Activated naive CD4-positive, alpha-beta T cell treated with Interleukin-2 at 50 U/mL for 16 hours (primary cell): ENCODE data around the gene IL23A.

Experiments
- DNase-seq: peaks from one replicate; pipeline ENCODE4 v3.0.0-alpha.2; 2020

Gene IL23A

DNA sequence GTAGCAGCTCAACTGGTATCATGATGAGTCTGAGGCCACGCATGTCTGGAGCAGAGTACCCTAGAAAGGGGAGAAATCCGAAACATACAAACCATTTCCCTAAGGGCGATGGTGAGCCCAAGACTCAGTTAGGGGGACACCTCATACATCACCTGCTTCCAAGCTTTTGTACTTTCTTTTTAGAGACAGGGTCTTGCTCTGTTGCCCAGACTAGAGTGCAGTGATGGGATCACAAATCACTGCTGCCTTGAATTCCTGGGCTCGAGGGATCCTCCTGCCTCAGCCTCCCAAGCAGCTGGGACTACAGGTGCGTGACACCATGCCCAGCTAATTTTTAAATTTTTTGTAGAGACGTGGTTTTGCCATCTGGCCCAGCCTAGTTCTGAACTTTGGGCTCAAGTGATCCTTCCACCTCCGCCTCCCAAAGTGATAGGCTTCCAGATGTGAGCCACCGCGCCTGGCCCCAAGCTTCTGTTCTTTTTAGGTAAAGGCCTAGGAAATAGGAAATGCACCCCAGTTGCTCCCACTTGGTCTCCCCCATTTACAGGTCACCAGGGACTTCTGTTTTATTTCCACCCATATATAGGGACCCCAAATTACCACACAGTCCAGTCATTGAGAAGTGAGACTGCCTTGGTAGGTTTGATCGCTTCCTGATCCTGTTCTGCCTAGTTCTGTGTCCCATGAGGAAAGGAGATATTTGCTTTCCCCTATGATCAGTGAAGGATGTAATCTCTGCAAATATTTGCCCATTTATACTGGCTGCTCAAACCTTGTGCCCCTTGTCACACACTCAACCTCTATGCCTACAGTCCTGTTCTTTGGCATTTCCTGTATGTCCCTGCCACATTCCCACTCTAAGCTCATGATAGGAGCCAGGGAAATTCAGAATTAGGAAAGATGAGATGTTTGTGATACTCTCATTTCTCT is 23.7 kb downstream of the IL23A start, which contains the start of gene APOF:
APOF (minus strand) TSS at position 728 of the 930 bp plus-strand sequence; CDS start at position 616, 112 bp downstream.
- DNase-seq, result no peak

DNA sequence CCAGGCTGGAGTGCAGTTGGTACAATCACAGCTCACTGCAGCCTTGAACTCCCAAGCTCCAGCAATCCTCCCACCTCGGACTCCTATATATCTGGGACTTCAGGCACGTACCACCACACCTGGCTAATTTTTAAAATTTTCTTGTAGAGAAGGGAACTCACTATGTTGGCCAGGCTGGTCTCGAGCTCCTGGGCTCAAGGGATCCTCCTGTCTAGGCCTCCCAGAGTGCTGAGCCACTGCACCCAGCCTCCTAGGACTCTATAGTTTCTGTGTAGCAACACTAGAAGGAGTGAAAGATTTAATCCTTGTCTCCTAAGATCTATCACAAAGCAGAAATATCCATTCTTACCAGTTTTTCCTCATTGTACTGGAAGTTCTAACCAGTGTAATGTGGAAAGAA is 28.3 kb downstream of the IL23A start:
- no peak for DNase-seq

DNA sequence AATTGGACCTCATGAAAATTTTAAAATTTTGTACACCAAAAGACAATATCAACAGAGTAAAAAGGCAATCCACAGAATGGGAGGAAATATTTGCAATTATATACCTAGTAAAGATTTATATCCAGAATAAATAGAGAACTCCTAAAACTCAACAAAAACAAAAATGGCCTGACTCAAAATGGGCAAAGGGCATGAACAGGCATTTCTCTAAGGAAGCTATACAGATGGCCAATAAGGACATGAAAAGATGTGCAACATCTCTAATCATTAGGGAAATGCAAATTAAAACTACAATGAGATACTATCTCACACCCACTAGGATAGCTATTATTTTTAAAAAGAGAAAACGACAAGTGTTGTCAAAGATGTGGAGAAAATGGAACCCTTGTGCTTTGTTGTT is 34.8 kb downstream of the IL23A start:
- no peak for DNase-seq

DNA sequence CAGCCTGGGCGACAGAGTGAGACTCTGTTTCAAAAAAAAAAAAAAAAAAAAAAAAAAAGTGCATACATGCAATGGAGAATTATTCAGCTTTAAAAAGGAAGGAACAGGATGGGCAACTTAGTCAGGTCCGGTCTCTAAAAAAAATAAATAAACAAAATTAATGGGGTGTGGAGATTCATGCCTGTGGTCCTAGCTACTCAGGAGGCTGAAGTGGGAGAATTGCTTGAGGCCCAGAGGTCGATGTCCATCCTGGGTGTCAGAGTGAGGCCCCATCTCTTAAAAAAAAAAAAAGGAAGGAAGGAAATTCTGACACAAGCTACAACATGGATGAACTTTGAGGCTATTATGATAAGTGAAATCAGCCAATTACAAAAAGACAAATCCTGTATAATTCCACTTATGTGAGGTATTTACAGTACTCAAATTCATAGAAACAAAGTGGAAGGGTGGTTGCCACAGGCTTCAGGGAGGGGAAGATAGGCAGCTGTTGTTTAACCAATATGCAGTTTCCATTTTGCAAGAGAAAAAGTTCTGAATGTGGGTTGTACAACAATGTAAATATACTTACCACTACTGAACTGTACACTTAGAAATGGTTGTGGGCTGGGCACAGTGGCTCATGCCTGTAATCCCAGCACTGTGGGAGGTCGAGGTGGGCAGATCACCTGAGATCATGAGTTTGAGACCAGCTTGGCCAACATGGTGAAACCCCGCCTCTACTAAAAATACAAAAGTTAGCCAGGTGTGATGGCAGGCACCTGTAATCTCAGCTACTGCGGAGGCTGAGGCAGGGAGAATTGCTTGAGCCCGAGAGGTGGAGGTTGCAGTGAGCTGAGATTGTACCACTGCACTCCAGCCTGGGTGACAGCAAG is 36.3 kb downstream of the IL23A start:
- no peak for DNase-seq

DNA sequence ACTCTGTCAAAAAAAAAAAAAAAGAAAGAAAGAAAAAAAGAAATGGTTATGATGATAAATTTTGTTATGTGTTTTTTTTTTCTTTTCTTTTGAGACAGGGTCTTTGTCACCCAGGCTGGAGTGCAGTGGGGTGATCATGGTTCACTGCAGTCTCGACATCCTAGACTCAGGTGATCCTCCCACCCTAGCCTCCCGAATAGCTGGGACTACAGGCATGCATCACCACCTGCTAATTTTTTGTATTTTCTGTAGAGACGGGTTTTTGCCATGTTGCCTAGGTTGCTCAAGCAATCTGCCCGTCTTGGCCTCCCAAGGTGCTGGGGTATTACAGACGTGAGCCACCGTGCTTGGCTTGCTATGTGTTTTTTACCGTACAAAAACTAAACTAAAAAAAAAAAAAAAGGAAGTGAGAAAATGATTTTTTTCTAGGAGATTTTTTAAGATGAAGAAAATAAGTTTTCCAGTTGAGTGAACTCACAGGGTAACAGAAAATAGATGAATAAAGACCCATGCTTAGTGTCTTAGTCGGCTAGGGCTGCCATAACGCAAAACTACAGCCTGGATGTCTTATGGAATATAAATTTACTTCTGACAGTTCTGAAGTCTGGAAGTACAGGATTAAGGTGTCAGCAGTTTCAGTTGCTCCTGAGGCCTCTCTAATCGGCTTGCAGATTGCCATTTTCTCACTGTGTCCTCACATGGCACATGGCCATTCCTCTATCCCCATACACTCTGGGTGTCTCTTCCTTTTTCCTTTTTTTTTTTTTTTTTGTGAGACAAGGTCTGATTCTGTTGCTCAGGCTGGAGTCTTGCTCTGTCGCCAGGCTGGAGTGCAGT is 37.1 kb downstream of the IL23A start:
- DNase-seq, result no peak

DNA sequence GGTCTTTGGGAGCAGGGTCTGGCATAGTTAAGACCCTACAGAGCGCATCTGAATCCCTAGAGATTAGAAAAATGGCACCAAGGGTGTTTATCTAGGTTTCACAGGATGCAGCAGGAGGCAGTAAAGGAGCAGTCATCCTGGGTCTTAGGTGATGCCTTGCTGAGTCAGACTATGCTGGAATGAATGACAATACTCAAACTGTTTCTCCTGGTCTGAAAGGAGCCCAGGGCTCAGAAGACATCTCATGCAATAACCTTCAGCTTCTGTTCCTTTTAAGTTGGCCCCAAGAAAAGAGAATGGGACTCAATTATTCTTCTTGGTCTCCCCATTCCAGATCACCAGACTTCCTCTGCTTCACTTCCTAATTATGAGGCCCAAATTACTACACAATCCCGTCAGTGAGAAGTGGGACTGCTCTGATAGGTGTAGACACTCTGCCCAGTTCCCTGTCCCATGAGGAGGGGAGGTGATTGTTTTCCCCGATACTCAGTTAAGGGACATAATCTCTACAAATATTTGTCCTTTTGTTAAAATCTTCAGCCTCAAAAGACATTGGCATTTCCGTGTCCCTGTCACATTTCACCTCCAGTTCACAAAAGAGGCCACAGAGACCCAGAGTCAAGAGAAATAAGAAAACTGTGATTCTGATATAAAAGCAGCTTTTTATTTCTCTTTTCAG is 38.8 kb downstream of the IL23A start:
- DNase-seq, result no peak

DNA sequence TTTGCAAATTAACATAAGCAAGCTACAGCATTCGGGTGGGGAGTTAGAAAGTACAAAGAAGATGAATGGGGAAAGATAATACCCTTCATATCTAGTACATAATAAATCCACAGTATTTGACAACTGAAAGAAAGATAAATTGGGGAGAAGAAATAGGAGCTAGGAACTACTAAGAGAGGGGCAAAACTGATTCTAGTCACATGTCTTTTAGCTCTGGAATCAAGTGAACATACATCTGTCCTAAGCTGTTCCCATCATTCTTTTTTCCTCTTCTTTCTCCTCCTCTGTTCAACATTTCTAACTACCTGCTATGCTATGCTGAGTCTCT is 39.3 kb downstream of the IL23A start:
- no peak for DNase-seq

DNA sequence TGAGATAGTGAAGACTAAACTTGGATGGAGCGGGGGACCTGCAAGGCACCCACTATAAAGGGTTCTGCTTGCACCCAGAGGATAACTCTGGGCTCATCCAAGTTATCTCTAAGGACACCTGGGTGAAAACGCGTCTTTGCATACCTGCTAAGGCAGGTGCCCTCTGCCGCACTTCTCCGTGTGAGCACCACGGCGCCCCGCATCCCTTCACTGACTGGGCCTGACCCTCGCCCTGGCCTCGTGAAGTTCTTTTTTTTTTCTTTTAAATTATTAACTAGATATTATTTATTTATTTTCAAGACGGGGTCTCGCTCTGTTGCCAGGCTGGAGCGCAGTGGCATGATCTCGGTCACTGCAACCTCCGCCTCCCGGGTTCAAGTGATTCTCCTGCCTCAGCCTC is 43.9 kb downstream of the IL23A start:
- DNase-seq, result no peak

DNA sequence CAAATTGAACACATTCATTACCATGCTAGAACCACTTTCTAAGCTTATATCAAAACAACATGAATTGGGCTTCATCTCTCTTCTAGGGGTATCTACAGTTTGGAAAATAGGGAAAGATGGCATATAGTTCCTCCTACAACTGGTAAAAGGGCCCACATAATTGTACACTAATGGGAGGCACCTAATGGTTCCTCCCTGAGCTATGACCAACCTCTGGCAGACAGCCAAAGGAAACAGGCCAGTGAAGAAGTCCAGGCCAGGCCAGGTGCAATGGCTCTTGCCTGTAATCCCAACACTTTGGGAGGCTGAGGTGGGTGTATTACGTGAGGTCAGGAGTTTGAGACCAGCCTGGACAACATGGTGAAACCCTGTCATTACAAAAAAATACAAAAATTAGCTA is 47.2 kb downstream of the IL23A start:
- DNase-seq, result no peak

DNA sequence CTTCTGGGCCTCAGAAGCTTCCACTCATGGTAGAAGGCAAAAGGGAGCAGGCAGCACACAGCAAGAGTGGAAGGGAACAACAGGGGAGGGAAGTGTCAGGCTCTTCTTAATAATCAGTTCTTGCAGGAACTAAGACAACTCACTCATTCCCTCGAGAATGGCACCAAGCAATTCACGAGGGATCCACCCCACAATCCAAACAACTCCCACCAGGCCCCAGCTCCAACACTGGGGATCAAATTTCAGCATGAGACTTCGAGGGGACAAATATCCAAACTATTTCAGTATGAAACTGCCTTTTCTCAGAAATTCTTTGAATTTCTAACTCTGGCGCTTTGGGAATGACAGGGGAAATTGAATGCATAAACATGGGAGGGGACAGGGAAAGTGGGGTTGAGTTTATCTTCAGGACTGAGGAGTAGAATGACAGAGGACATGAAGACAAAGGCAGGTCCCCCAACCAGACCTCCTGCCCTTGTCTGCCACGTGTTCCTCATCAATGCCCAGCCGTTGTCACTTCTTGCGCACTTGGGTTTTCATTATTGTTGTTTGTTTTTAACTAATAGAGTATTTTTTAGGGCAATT is 48.6 kb downstream of the IL23A start:
- no peak for DNase-seq

DNA sequence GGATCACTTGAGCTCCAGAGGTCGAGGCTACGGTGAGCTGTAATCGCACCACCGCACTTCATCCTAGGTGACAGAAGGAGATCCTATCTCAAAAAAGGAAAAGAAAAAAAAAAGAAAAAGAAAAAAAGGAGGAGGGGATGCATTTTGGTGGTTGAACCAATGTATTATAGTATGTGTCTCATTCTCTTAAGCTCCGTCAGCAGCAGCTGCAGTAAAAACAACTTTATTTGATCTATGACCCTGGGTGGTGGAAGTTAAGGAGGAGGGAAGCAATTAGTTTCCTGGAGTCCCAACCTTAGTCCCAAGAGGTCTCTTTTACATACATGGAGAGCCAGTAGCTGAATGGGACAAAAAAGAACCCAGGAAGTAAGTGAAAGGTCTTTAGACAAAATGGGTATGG is 50.7 kb downstream of the IL23A start:
- DNase-seq, result no peak
